ENCODE results near the gene CWC27.

- TF ChIP-seq CTCF (IDR thresholded peaks at IDR 0.05), result no peak
- no peak for TF ChIP-seq EZH2 (IDR thresholded peaks at IDR 0.05)
Measured at GRCh38 chr5:65066387-65067146, 297.8 kb downstream of the CWC27 start.
